ENCODE results near the gene CCDC88C.

Gene CCDC88C

DNA sequence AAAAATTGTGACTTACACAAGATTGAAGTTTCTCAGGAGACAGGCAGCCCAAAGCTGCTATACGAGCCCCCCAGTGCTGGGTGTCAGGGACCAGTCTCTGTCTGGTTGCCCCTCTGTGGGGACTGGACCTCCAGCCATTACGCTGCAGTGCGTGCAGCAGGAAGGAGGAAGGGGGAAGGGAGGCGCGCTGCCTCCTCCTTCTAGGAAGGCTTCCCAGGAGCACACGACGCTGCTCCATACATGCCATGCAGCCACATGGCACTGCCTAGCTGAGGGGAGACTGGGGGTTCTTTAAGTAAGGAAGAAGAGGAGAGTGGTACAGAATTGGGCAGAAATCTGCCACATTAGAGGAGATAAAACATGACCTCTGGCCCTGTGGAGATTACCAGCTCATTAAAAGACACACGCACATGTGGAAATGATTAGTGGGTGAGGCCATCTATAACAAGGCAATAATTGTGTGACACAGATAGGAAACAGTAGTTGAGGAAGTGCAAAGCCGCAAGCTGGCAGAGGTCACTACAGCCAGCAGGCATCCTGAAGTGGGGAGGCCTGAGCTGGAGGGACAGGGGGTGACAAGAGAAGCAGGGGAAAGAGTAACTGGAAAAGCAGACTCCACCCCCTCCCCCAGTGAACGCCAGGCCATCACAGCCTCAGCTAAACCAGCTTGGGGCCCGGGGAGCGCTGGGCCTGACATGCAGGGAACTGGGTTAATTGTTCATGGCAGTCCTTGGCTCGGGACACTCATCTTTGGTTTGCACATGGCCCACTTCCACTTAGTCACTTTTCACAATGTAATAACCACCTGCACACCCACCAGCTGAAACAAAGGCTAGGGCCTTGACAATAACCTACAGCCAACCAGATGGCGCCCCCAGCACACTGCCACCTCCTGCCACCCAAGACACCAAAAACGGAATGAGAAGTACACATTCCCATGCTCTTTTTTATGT, 39.6 kb downstream of the CCDC88C start:
- FAIRE-seq: no peak

DNA sequence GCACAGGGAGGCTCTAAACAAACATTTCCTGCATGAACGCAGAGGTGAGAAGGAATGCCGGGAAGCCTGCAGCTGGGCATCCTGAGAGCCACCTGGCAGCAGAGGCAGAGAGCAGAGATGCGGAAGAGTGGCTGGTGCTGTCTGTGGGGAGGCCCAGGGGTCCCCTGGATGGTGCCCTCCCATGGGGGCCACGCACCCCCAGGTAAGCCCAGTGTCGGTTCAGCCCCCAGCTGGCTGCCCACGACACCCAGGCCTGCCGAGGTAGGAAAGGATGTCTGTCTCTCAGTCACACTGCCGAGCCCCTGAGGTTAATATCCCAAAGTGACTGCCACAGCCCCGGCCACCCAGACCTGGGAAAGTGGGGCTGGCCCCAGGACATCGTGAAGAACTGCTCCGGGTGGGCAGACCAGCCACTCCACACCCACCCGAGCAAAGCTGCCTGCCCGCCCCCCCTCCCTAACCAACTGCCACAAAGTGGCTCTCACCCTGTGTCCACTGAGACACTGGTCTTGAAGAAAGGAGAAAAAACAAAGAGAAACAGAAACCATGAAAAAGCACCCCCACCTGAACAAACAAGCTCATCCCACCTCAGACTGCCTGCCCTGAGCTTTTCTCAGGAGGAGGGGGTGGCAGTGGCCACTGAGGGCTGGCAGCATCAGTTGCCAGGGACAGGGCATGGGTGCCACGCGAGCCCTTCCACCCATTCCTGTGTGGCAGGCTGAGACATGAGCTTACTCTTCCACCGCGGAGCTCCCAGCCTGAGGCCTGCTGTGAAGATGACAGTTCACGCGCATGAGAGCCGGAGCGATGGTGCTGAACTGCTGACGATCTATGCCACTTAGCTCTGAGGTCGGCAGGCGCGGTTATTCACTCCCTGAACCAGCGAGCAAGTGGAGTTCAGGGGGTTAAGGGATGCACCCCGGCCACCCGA, 40.8 kb downstream of the CCDC88C start:
- no peak for FAIRE-seq

DNA sequence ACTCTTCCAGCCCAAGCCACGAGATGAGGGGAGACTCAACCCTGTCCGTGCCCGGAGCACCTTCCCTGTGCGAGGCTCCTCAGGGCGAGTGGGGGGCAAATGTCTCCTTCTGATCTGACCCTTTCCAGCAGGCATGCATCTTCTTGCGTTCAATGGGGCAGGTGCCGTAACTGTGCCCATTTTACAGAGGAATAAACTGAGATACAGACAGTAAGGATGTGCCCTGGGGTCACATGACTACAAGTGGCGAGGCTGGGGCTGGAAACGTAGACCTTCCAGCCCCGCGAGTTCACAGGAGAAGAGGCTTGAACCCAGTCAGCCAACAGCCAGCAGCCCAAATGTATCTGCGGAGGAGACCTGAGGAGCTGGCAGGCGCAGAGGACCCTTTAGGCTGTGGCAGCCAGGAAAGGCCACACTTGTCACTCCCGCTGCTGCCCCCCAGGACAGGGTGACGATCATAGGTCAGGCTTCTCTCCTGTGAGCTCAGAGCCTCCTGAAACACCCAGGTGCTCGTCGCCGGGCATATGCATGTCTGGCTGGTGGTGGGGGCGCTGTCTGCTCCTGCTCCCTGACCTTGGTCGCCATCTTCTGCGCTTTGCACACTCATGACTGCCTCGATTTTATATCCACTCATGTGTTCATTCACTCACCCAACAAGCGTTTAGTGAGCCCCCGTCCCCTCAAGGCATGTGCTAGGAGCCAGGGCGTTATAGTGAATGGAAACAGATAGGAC, 41.7 kb downstream of the CCDC88C start:
- FAIRE-seq: no peak

DNA sequence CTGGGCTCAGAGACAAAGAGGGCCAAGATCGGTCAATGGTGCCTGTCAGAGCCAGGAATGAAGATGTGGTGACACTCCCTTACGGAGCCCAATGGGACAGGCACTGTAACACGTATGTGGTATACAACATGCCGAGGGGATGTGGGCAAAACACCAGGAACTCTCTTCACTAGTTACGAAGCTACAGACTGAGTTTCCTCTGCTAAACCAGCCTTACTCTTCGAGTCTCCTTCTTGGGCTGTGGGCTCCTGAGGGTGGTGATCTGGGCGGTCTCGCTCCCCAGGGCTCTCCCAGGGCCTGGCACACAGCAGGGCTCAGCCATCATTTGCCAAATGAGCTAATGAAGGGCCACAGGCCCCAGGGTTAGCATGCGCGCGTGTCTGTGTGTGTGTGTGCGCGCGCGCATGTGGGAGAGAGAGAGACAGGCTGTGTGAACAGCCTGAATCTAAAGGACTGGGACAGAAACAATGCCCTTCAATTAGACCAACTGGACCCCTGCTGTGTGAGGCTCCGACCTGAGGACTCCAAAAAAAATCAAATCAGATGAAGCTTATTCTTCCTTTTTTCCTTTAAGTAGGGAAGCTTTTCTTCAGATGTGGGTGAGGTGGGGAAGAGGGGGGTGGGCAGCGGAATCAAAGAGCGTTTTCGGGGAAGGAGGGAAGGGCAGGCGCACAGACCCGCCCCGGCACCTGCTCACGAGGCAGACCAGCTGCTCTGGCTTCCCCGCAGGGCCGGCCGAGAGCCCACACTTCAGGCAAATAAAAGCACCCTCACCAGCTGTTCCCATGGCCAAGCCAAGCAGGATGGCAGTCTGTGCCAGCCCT, 42.5 kb downstream of the CCDC88C start:
- no peak for FAIRE-seq

DNA sequence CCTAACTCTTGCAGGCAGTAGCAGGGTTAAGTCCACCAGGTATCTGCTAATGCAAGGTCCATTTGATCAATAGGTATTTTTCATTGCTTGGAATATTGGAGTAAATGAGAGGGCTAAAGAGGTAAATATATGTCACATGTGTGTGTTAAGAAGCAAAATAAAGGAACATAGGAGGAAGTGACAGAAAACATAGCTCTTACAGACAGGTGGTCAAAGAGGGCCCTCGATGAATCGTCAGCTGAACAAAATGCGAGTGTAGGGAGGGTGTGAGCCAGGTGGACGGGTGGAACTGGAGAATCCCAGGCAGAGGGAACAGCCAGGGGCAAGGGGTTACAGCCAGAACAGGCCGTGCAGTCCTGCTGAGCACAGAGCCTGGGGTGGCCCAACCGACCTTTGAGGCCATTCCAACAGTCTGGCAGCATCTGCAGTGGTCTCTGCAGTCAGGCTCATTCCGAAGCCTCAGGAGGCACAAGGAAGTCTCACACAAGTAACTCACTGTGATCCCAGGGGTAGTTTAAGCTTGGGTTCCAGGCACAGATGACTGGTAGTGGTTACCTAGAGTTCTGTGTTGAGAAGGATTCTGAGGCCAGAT, 43.2 kb downstream of the CCDC88C start:
- FAIRE-seq: no peak

DNA sequence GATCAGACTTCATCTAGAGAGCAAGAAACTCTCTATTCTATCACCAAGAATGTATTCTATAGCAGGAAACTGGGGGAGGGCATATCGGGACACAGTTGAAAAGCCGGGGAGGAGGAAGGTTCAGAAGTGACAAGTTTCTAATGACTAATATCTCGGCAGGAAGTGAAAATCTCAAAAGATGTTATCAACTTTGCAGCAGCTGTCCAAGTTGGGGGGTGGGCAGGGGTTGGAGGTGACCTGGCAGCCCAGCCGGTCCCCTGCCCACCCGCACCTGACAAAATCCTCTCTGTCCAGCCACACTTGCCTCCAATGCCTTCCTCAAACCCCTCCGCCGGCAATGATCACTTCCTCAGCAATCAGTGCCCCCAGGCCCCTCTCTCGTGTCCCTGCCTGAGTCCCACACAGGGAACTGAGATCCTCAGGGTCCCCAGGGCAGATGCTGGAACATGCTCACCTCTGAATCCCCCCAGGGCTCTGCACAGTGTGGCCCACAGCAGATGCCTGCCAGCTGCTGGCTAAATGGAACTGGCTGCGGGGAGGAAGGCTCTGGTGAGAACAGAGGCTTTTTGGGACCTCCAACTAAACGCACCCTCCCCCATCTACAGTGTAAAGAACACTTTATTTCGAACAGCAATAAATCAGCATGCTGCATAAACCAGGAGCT, 43.9 kb downstream of the CCDC88C start:
- FAIRE-seq: no peak

DNA sequence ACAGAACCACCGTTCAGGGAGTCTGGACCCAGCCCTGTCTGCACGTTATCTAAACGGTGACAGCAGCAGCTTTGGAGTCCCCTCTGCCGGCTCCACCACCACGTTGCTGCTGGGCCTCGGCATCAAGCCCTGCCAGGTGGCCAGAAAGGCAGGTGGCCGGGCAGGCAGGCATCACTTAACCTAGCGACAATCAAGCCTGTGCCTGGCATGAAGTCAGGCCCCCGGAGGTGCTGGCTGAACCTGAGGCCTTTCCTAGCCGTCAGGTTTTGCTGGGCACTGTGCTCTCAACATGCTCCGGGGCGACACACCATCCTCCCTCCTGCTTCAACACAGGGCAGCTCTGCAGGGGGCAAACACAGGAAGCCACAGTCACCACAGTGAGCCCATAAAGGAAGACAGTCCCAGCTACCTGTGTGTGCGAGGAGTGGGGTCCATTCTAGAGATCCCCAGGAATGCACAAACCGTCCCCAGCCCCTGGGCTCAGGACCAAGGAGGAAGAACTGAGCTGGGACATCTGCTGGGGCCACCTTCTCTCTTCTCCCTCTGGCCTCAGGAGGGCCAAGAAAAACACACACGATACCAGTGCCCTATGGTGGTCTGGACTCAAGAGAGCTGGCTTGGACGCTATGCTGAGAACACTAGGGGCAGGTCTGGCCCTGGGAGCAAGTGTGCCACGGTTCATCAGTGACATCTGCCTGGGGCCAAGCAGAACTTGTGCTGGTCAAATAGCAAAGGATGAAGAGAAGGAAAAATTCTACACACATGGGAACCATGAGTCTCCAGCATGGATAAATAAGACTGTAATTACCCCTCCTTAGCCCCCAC, 44.7 kb downstream of the CCDC88C start:
- FAIRE-seq: no peak

DNA sequence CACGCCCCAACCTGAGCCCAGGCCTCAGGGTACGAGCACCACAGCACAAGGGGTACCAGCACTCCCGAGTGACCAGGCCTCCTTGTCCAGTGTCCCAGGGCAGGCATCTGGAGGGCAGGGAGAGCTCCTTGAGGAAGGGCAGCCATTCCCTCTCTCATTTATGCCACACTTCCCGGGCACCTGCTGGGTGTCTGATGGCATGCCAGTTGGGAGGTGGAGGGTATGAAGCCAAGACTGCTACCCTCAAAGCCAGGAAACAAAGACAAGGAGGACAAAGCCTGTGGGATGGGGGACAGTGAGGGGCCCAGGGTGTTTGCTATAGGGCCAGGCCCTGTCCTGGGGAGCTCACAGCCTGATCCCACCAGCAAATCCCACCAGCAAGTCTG, 45.6 kb downstream of the CCDC88C start:
- FAIRE-seq: no peak

DNA sequence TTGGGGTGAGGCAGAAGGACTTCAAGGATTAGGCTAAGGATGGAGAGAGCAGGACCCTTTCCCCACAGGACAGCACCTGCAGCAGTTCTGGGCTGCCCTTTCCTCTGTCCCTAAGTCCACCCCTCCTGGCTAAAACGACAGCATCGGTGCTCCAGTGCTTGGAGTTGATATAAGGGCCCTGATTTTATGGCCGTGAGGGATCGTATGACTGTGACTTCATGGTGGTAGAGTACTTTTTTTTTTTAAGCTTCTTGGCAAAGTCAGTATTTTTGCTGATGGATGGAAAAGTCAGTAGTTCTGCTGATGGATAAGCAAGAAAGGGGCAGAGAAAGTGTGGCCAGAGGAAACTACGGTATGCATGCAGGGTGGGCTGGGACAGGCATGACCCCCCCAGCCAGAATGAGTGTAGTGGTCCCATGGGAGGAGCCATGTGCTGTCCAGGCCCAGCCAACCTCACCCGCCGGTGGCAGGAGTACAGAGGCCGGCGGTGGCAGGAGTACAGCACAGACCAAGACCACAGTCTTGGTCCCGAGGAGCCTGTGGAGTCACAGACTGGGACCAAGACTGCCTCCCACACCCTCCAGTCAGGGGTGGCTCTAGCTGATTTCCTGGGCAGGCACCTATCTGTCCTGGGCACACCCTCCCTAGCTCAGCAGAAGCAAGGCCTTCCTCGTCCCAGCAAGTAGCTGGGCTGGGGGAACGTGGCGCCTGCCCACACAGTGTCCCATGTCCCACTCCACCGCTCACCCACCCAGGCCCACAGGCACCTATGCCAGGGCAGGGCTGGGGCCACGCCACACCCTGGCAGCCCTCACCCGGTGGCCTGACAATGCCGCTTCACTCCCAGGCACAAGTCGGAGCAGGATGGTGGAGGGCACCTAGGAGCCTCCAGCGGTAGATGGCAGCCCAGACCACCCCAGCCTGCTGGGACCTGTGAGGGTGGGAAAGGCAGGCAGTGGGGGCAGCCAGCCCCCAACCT, 46.3 kb downstream of the CCDC88C start:
- FAIRE-seq: no peak

DNA sequence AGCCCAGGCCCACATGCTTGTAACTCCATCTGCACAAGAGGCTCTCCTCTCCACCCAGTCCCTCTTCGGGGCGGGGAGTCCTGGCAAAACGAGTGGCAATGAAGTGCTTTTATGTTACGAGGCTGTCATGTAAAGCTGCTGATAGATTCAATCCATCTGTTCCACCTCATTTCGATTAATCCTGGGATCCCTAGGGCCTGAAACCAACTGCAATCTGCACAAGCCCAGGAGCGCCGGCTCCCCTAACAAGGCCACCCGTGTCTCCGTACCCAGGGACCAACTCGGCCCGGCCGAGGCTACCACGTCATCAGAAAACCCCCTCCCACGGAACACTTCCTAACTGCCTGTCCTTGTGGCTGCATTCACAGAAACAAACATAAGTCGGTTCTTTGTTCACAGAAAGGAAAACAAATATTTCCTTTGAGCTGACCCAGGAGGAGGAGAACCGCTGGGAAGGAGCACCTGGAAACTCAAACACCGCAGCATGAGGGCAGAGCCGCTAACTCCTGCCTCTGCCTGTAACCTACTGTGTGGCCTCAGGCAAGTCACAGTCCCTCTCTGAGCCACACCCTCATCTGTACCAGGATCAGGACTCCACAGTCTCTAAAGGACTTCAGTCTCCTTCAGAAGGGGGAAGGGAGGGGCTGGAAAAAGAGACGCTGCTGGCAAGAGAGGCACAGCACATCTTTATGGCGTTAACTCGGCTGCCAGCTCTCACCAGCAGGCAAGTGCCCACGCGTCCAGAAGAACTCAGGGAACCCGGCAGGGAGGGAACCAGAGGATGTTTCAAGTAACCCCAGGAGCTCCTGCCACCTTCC, 47.8 kb downstream of the CCDC88C start:
- no peak for FAIRE-seq

DNA sequence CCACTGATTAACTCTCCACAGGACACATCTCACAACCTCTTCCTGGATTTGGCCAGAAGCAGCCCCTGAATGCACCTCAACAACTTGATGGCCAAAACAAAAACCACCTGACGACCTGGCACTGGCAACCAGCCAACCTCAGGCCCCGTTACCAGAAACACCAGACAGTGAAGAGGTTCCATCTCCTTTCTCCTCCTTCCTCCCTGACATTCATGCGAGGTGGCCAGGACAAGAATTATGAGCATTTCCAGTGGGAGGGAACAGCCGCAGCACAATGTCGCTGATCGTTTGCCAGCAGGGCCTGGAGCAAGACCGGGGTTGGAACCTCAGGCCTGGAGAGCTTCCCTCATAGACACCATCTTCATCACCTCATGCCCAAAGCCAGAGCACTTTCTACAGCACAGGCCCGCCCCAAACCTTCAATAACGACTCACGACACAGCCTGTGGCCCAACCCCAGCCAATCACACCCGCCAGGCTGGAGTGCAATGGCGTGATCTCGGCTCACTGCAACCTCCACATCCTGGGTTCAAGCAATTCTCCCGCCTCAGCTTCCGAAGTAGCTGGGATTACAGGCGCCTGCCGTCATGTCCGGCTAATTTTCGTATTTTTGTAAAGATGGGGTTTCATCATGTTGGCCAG, 48.7 kb downstream of the CCDC88C start:
- no peak for FAIRE-seq

DNA sequence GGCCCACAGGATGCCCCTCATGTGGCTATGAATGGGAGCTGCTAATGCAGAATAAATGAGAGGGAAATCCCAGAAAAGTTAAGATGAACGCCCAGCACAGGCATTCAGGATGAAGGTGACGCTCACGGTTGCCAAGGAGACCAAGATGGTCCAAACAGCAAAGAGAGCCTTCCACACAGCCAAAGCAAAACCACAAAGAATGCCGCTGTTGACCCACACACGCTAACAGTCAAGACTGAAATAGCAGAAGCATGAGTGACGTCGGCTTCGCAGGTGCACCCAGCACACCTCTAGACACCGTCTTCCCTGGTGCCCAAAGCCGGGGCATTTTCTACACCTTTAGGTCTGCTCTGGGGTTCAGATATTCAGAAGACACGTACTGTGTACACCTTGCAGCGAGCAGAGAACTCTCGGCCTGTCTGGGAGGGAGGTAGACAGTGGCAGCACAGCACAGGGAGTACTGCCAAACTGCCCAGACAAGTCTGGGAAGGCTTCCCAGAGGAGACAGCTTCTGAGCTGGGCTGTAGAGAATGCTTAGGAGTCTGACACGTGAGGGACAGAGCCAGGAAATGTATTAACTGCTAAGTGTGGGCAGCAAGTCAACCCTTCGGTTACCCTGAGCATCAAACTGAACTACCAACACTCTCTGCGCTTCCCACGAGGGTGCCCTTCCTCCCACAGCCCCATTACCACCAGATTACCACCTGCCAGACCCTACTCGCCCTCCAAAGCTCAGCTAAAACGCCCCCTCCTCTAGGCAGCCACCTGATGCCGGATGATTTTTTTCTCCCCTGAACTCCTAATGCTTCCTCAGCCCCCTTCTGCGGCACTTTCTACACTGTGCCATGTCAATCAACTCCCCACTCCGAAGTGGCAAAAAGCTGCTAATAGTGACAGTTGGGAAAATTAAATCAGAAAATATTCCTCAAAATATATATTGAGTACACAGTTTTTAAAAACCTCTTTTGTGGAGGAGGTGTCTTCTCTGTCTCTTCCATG, 50.1 kb downstream of the CCDC88C start:
- no peak for FAIRE-seq

DNA sequence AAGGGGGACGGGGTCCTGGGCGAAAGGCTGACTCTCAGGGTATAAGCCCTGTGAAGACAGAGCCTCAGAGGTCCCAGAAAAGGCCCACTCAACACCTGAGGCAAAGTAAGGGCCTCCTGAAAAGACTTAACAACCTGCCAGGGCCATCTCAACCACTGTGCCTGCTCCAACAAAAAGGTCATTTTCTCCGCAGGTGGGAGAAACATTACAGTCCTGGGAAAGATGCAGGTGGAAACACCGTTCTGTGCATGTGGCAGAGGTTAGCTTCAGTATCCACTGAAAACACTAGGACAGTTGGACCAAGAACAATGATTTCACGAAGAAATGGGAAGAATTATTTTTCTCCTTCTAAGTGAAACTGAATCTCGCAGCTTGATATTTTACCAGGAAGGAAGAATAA, 50.9 kb downstream of the CCDC88C start:
- no peak for FAIRE-seq

DNA sequence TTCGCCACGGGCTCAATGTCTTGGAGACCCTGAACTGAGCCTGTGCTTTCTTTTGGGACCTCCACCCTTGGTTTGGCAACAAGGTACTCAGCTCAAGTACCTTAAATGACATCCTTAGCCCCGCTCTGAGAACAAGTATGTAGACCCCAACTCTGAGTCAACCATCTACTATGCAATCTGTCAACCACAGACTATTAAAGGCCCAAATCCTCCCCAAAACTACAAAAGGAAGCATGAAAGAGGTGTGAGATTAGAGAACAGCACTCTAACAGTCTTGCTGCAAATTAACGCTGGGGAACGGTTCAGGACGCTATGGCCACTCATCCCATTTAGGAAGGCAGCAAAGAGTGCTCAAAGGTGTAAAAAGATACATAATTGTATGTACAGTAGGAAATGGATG, 52.1 kb downstream of the CCDC88C start:
- no peak for FAIRE-seq

DNA sequence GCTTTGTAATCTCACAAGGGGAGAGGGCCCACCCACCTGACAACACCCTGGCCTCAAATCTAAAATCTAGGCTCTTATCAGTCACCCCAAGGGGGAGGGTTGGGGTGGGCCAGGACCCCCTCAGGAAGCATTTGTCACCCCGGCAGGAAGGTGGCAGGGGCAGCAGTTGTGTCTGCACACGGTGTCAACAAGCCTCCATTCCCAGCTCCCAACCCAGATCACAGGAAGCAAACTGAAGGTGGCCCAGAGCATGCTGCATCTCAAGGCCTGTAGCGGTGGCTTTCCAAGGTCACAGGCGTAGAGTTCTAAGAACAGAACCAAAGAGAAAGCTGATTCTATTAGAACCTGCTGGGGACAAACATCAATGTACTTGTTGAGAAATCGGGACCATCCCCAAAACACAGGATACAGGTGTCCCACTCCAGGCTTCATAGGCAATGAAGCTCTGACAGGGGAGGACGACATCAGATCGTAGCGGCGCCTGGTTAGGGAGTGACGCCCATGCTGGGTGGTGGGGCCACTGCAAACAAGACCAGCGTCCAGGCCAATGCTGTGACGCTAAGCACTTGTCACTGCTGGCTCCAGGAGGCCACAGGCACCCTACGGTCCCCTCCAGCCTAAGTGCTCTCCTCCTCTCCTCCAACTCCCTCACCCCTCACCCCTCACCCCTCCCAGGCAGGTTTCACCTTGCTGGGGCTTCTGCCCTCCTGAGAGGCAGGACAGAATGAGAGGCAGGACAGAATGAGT, 52.9 kb downstream of the CCDC88C start:
- no peak for FAIRE-seq
